ENCODE results near the gene CALML5. TPM values are rescaled to one million over a fixed set of nuclear protein-coding genes. Genes with fewer than 3 reads are reported as not detected.

The CALML5 gene
- total RNA-seq, 1 experiment from 2014 or later: not detected

DNA sequence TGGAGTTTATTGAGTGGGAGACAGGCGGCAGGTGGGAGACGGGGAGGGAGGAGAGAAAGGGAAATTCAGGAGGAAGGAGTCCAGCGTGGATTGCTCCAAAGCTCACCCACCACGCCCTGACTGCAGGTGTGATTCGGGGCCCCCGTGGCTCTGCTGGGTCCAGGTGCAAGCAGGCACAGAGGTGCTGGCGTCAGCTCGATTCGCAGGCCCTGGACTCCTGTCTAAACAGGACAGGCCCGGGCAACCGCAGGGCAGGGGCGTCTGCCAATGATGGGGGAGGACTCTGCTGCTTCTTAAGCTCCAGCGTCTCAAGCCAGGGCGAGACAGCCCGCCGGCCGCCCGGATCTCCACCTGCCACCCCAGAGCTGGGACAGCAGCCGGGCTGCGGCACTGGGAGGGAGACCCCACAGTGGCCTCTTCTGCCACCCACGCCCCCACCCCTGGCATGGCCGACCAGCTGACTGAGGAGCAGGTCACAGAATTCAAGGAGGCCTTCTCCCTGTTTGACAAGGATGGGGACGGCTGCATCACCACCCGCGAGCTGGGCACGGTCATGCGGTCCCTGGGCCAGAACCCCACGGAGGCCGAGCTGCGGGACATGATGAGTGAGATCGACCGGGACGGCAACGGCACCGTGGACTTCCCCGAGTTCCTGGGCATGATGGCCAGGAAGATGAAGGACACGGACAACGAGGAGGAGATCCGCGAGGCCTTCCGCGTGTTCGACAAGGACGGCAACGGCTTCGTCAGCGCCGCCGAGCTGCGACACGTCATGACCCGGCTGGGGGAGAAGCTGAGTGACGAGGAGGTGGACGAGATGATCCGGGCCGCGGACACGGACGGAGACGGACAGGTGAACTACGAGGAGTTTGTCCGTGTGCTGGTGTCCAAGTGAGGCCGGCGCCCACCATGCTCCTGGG, 25.5 kb upstream of the CALML5 start, which contains the start of gene CALML3 (continued):
- TF ChIP-seq, protein P1, sequence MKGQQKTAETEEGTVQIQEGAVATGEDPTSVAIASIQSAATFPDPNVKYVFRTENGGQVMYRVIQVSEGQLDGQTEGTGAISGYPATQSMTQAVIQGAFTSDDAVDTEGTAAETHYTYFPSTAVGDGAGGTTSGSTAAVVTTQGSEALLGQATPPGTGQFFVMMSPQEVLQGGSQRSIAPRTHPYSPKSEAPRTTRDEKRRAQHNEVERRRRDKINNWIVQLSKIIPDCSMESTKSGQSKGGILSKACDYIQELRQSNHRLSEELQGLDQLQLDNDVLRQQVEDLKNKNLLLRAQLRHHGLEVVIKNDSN (CRISPR knock-in tag; IDR thresholded peaks at IDR 0.05): no peak
- no peak for TF ChIP-seq TCF7 (CRISPR knock-in tag; IDR thresholded peaks at IDR 0.05; ENCODE audit: low read depth)

DNA sequence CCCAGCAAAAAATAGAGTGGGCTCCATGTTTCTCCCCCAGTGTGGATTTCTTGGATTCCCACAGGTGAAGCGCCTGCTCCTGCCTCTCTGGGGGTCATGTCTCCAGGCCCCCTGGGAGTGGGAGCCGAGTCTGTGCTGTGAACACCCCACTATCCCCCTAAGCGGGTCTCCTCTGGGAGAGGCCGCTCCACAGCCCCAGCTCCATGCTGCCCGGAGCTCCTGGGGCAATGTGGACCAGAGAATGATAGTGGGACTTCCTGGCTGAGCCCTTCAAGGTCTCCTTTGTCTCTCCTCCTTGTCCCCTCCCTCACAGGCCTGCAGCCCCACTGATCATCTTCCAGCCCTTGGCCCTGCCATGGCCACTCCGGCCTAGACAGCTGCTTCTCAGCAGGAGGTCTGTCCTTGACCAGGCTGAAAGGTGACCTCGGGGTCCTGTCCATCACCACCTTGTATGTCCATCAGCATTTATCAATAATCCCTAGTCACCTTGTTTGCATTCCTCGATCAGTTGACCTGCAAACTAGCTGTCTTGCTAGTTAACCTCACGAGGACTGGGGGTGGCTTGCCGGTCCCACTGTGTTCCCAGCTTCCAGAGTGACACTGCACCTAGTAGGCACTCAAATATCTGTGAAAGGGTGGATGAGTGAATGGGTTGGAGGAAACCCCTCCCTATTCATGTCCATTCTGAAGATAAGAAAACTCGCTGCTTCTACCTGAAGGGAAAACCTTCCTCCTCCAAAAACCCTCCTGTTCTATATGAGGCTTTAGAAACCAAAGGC, 24.6 kb upstream of the CALML5 start:
- Mint-ChIP-seq H3K36me3 (peaks cover 14% of the 10 kb centered on the region), H3K27ac (peak overlapping the region; percentile 85; the same call in 1 of the 2 replicates), H3K4me3 (no peak overlapping the region), H3K27me3 (ENCODE audit: low read depth) (peaks cover 9% of the 10 kb centered on the region), H3K9me3 (peaks cover 16% of the 10 kb centered on the region), H3K4me1 (peaks cover 22% of the 10 kb centered on the region)
- no peak for ATAC-seq
- POLR2A ChIA-PET: no interaction called here
- TF ChIP-seq ZNF138 (CRISPR knock-in tag; conservative IDR thresholded peaks at IDR 0.05): no peak
- CTCF ChIA-PET: interaction anchor here (1.2 kb wide), 1 partner anchor 99 kb away, joined by 4 read pairs; no protein-coding TSS in a partner anchor
- DNase-seq (ENCODE audit: low spot score): no peak

DNA sequence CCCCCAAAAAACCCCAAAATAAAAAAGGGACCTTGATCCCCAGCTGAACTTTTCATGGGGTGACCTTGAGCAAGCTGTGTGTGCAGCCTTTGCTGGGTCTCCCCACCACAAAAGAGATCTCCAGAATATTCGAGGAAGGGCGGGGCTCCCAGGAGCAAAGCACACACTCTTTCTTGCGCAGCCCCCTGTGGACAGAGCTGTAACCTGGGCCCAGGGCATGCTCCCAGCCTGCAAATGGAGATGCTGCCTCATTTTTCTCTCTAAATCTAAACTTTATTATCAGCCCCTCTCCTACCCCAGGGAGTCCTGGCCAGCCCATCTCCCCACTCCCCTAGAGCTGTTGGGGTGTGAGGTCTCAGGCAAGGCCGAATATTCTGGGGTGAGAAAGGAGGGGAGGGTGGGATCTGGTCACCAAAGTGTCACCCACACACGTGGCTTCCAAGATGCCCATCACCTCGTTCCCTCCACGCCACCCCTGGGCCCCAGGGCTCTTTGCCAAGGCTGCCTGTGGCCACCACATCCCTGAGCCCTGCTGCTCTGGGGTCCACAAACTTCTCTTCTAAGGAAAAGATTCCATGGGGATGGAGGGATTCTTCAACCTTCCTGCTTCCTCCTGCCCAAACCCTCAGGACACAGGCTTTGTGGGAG, 23.7 kb upstream of the CALML5 start:
- H3K4me1 Mint-ChIP-seq: peaks cover 25% of the 10 kb centered on the region
- H3K27me3 Mint-ChIP-seq (ENCODE audit: low read depth): peaks cover 9% of the 10 kb centered on the region
- no peak for DNase-seq (ENCODE audit: low spot score)
- H3K4me3 Mint-ChIP-seq: no peak overlapping the region
- no peak overlapping the region for H3K27ac Mint-ChIP-seq
- H3K9me3 Mint-ChIP-seq: peaks cover 25% of the 10 kb centered on the region
- POLR2A ChIA-PET: no interaction called here
- TF ChIP-seq JUN (CRISPR knock-in tag; IDR thresholded peaks at IDR 0.05): 0 out of 2 replicates have a peak, but pooled peaks have one; percentile 20
- TF ChIP-seq, protein P2, sequence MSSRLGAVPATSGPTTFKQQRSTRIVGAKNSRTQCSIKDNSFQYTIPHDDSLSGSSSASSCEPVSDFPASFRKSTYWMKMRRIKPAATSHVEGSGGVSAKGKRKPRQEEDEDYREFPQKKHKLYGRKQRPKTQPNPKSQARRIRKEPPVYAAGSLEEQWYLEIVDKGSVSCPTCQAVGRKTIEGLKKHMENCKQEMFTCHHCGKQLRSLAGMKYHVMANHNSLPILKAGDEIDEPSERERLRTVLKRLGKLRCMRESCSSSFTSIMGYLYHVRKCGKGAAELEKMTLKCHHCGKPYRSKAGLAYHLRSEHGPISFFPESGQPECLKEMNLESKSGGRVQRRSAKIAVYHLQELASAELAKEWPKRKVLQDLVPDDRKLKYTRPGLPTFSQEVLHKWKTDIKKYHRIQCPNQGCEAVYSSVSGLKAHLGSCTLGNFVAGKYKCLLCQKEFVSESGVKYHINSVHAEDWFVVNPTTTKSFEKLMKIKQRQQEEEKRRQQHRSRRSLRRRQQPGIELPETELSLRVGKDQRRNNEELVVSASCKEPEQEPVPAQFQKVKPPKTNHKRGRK (CRISPR knock-in tag; IDR thresholded peaks at IDR 0.05; ENCODE audit: borderline replicate concordance): no peak
- ATAC-seq: no peak; the same call in 1 of the 2 replicates
- peaks cover 21% of the 10 kb centered on the region for H3K36me3 Mint-ChIP-seq
- CTCF ChIA-PET: interaction anchor here (0.7 kb wide), 1 partner anchor 57 kb away, joined by 3 read pairs; no protein-coding TSS in a partner anchor

DNA sequence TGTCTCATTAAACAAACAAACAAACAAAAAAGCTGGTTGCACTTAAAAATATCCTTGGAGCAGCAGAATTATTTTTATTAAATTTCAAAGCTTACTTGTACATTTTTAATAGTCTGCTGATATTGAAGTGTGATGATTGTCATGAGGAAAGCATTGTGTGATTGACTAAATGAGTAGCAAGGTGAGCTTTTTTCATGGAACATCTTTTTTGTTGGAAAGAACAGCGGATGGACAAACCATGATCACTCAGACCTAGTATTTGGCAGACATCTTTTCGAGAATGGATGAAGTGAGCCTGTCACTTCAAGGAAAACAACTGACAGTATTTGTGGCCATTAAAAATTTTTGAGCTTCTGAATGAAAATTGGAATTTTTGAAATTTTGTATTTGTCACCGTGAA, 19.7 kb upstream of the CALML5 start:
- H3K9me3 Mint-ChIP-seq: peaks cover 36% of the 10 kb centered on the region
- CTCF ChIA-PET: no interaction called here
- peaks cover 21% of the 10 kb centered on the region for H3K36me3 Mint-ChIP-seq
- TF ChIP-seq, protein P3, sequence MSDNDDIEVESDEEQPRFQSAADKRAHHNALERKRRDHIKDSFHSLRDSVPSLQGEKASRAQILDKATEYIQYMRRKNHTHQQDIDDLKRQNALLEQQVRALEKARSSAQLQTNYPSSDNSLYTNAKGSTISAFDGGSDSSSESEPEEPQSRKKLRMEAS (CRISPR knock-in tag; IDR thresholded peaks at IDR 0.05): no peak
- TF ChIP-seq, protein P4, sequence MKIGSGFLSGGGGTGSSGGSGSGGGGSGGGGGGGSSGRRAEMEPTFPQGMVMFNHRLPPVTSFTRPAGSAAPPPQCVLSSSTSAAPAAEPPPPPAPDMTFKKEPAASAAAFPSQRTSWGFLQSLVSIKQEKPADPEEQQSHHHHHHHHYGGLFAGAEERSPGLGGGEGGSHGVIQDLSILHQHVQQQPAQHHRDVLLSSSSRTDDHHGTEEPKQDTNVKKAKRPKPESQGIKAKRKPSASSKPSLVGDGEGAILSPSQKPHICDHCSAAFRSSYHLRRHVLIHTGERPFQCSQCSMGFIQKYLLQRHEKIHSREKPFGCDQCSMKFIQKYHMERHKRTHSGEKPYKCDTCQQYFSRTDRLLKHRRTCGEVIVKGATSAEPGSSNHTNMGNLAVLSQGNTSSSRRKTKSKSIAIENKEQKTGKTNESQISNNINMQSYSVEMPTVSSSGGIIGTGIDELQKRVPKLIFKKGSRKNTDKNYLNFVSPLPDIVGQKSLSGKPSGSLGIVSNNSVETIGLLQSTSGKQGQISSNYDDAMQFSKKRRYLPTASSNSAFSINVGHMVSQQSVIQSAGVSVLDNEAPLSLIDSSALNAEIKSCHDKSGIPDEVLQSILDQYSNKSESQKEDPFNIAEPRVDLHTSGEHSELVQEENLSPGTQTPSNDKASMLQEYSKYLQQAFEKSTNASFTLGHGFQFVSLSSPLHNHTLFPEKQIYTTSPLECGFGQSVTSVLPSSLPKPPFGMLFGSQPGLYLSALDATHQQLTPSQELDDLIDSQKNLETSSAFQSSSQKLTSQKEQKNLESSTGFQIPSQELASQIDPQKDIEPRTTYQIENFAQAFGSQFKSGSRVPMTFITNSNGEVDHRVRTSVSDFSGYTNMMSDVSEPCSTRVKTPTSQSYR (CRISPR knock-in tag; IDR thresholded peaks at IDR 0.05): no peak
- TF ChIP-seq, protein P5, sequence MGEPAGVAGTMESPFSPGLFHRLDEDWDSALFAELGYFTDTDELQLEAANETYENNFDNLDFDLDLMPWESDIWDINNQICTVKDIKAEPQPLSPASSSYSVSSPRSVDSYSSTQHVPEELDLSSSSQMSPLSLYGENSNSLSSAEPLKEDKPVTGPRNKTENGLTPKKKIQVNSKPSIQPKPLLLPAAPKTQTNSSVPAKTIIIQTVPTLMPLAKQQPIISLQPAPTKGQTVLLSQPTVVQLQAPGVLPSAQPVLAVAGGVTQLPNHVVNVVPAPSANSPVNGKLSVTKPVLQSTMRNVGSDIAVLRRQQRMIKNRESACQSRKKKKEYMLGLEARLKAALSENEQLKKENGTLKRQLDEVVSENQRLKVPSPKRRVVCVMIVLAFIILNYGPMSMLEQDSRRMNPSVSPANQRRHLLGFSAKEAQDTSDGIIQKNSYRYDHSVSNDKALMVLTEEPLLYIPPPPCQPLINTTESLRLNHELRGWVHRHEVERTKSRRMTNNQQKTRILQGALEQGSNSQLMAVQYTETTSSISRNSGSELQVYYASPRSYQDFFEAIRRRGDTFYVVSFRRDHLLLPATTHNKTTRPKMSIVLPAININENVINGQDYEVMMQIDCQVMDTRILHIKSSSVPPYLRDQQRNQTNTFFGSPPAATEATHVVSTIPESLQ (CRISPR knock-in tag; IDR thresholded peaks at IDR 0.05): no peak
- TF ChIP-seq NFATC4 (CRISPR knock-in tag; IDR thresholded peaks at IDR 0.05): no peak
- no peak for TF ChIP-seq FOXK1 (CRISPR knock-in tag; IDR thresholded peaks at IDR 0.05)
- no peak for TF ChIP-seq GTF2I (CRISPR knock-in tag; conservative IDR thresholded peaks at IDR 0.05)
- no peak for TF ChIP-seq OVOL2 (CRISPR knock-in tag; IDR thresholded peaks at IDR 0.05; ENCODE audit: borderline replicate concordance)
- no peak for TF ChIP-seq ZNF121 (CRISPR knock-in tag; IDR thresholded peaks at IDR 0.05)
- TF ChIP-seq, protein P6, sequence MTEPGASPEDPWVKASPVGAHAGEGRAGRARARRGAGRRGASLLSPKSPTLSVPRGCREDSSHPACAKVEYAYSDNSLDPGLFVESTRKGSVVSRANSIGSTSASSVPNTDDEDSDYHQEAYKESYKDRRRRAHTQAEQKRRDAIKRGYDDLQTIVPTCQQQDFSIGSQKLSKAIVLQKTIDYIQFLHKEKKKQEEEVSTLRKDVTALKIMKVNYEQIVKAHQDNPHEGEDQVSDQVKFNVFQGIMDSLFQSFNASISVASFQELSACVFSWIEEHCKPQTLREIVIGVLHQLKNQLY (CRISPR knock-in tag; IDR thresholded peaks at IDR 0.05): no peak

More for the DNA sequence above, 19.7 kb upstream of the CALML5 start:
- ATAC-seq (no peak), DNase-seq (ENCODE audit: low spot score) (no peak)
- no peak overlapping the region for H3K4me3 Mint-ChIP-seq
- peaks cover 9% of the 10 kb centered on the region for H3K27me3 Mint-ChIP-seq (ENCODE audit: low read depth)
- POLR2A ChIA-PET: interaction anchor here (0.7 kb wide), 1 partner anchor 35 kb away, joined by 3 read pairs; no protein-coding TSS in a partner anchor
- H3K4me1 Mint-ChIP-seq: peaks cover 14% of the 10 kb centered on the region
- no peak overlapping the region for H3K27ac Mint-ChIP-seq

Measured in WTC11 (cell line).